HEK293T (cell line): ENCODE measurements around the gene HIVEP2.

Source experiments
- CTCF ChIA-PET: fragments of 350-600 bp; formaldehyde crosslinking; extraction: SDS; loops from one replicate; lab custom pipeline; 2021; ENCODE audit warnings: antibody characterized with exemption, inconsistent platforms; lab: Yijun Ruan, JAX
- POLR2A ChIA-PET: fragments of 350-600 bp; formaldehyde crosslinking; extraction: SDS; loops from one replicate; lab custom pipeline; 2020; ENCODE audit warnings: antibody characterized with exemption, inconsistent platforms; lab: Yijun Ruan, JAX
- DNase-seq: peaks from one replicate; pipeline ENCODE4 v3.0.0; 2012; ENCODE audit warnings: mixed read lengths; ENCODE audit errors: extremely low spot score
- ARNT ChIP-seq: fragments of 450-650 bp; IDR thresholded peaks from 2 replicates; pipeline ENCODE4 v1.6.1; 2017; ENCODE audit warnings: mild to moderate bottlenecking
- BHLHE40 ChIP-seq: fragments of 450-650 bp; IDR thresholded peaks from 2 replicates; pipeline ENCODE4 v1.6.1; 2016; ENCODE audit warnings: mild to moderate bottlenecking, moderate library complexity, borderline replicate concordance
- CTBP1 ChIP-seq: fragments of 450-650 bp; IDR thresholded peaks from 2 replicates; pipeline ENCODE4 v1.6.1; 2016; ENCODE audit warnings: borderline replicate concordance
- ELF4 ChIP-seq: fragments of 450-650 bp; IDR thresholded peaks from 2 replicates; pipeline ENCODE4 v1.6.1; 2017; ENCODE audit warnings: antibody characterized with exemption
- FOXA1 ChIP-seq: fragments of 450-650 bp; IDR thresholded peaks from 2 replicates; pipeline ENCODE4 v1.6.1; 2016; ENCODE audit warnings: mild to moderate bottlenecking
- FOXK2 ChIP-seq: fragments of 450-650 bp; IDR thresholded peaks from 2 replicates; pipeline ENCODE4 v1.6.1; 2016; ENCODE audit warnings: mild to moderate bottlenecking
- FOXM1 ChIP-seq: fragments of 450-650 bp; IDR thresholded peaks from 2 replicates; pipeline ENCODE4 v1.6.1; 2017; ENCODE audit warnings: mild to moderate bottlenecking, borderline replicate concordance
- HDGF ChIP-seq: fragments of 450-650 bp; IDR thresholded peaks from 2 replicates; pipeline ENCODE4 v1.6.1; 2017; ENCODE audit warnings: antibody characterized with exemption, borderline replicate concordance
- L3MBTL2 ChIP-seq: fragments of 450-650 bp; conservative IDR thresholded peaks from 2 replicates; pipeline ENCODE4 v1.6.1; 2016; ENCODE audit warnings: mild to moderate bottlenecking
- LEF1 ChIP-seq: fragments of 450-650 bp; IDR thresholded peaks from 2 replicates; pipeline ENCODE4 v1.6.1; 2017; ENCODE audit warnings: mild to moderate bottlenecking, borderline replicate concordance
- NFRKB ChIP-seq: fragments of 450-650 bp; IDR thresholded peaks from 2 replicates; pipeline ENCODE4 v1.6.1; 2016; ENCODE audit warnings: mild to moderate bottlenecking, moderate library complexity
- PKNOX1 ChIP-seq: fragments of 450-650 bp; IDR thresholded peaks from 2 replicates; pipeline ENCODE4 v1.6.1; 2016
- SP1 ChIP-seq: fragments of 450-650 bp; IDR thresholded peaks from 2 replicates; pipeline ENCODE4 v1.6.1; 2017
- SUZ12 ChIP-seq: fragments of 450-650 bp; IDR thresholded peaks from 2 replicates; pipeline ENCODE4 v1.6.1; 2016; ENCODE audit warnings: mild to moderate bottlenecking
- TARDBP ChIP-seq: fragments of 450-650 bp; IDR thresholded peaks from 2 replicates; pipeline ENCODE4 v1.6.1; 2016
- ZNF384 ChIP-seq: fragments of 450-650 bp; IDR thresholded peaks from 2 replicates; pipeline ENCODE4 v1.6.1; 2016

Gene HIVEP2

GRCh38 chr6:142823256-142823902 is 121.6 kb downstream of the HIVEP2 start:
- POLR2A ChIA-PET: no interaction called here
- TF ChIP-seq BHLHE40: no peak
- no peak for TF ChIP-seq FOXA1
- TF ChIP-seq FOXK2: no peak
- TF ChIP-seq SUZ12: no peak
- no peak for TF ChIP-seq ELF4
- no peak for TF ChIP-seq TARDBP
- TF ChIP-seq ARNT: no peak
- TF ChIP-seq PKNOX1: no peak
- no peak for TF ChIP-seq CTBP1
- TF ChIP-seq NFRKB: no peak
- TF ChIP-seq ZNF384: no peak
- TF ChIP-seq FOXM1: no peak
- TF ChIP-seq LEF1: no peak
- TF ChIP-seq SP1: no peak
- TF ChIP-seq HDGF: no peak
- no peak for TF ChIP-seq L3MBTL2
- CTCF ChIA-PET: interaction anchor here (1.0 kb wide), 1 partner anchor 60 kb away, joined by 3 read pairs; no protein-coding TSS in a partner anchor
- no peak for DNase-seq

GRCh38 chr6:142822842-142823241 is 122.1 kb downstream of the HIVEP2 start:
- peak; percentile 31 for DNase-seq
- POLR2A ChIA-PET: no interaction called here
- CTCF ChIA-PET: no interaction called here
- TF ChIP-seq FOXM1: no peak
- TF ChIP-seq SUZ12: no peak
- TF ChIP-seq ARNT: no peak
- no peak for TF ChIP-seq BHLHE40
- no peak for TF ChIP-seq HDGF
- no peak for TF ChIP-seq FOXA1
- no peak for TF ChIP-seq TARDBP
- TF ChIP-seq PKNOX1: no peak
- no peak for TF ChIP-seq ZNF384
- no peak for TF ChIP-seq NFRKB
- no peak for TF ChIP-seq FOXK2
- TF ChIP-seq ELF4: no peak
- TF ChIP-seq CTBP1: no peak
- TF ChIP-seq SP1: no peak
- no peak for TF ChIP-seq L3MBTL2

GRCh38 chr6:142822383-142822782 is 122.6 kb downstream of the HIVEP2 start:
- TF ChIP-seq ZNF384: no peak
- no peak for TF ChIP-seq ARNT
- no peak for TF ChIP-seq L3MBTL2
- TF ChIP-seq FOXM1: no peak
- TF ChIP-seq NFRKB: no peak
- CTCF ChIA-PET: no interaction called here
- POLR2A ChIA-PET: no interaction called here
- no peak for DNase-seq

GRCh38 chr6:142821860-142822259 is 123.1 kb downstream of the HIVEP2 start:
- ChIA-PET CTCF (no interaction called here), POLR2A (no interaction called here)
- DNase-seq: no peak
- TF ChIP-seq PKNOX1 (no peak), ZNF384 (no peak), FOXM1 (no peak), FOXA1 (no peak)

- ChIA-PET POLR2A (no interaction called here), CTCF (no interaction called here)
- TF ChIP-seq SUZ12 (no peak), ARNT (no peak), L3MBTL2 (no peak), CTBP1 (no peak), ELF4 (no peak), HDGF (no peak), FOXM1 (no peak), LEF1 (no peak), FOXA1 (no peak), ZNF384 (no peak), BHLHE40 (no peak), PKNOX1 (no peak), FOXK2 (no peak), SP1 (no peak), NFRKB (no peak), TARDBP (no peak)
- no peak for DNase-seq
These were observed 123.7 kb downstream of the HIVEP2 start for GRCh38 chr6:142821164-142821716.
